ENCODE data around the gene MORN5. TPM values are rescaled to one million over a fixed set of nuclear protein-coding genes. Genes with fewer than 3 reads are reported as not detected.

The MORN5 gene
- total and polyA plus RNA-seq, 2 donors (not counting 1 experiment from before 2014, with no cell fraction given) = 0.33 TPM; not detected in 1

- no peak for TF ChIP-seq EZH2 (IDR thresholded peaks at IDR 0.05; ENCODE audit: low read length, missing control alignments)
- no peak for TF ChIP-seq CTCF (conservative IDR thresholded peaks at IDR 0.05 in 1 of 2, IDR thresholded peaks at IDR 0.05 in 1 of 2; ENCODE audit: low read depth in 1 of 2, low read length in 2 of 2)
- Histone ChIP-seq H3K79me2 (ENCODE audit: control insufficient read depth, insufficient read depth, low read length) (no peaks in the 10 kb centered on the region), H3K9me3 (ENCODE audit: control insufficient read depth, insufficient read depth, low read depth, low read length) (no peaks in the 10 kb centered on the region), H3K36me3 (ENCODE audit: control insufficient read depth, insufficient read depth, low read length) (no peaks in the 10 kb centered on the region), H2AFZ (ENCODE audit: low read length) (no peak overlapping the region), H3K4me3 (replicated peaks in 1 of 4; ENCODE audit: control extremely low read depth in 1 of 4, insufficient read depth in 1 of 4, low read depth in 3 of 4, low read length in 4 of 4) (no peak overlapping the region), H3K9ac (ENCODE audit: insufficient read depth, low read length) (no peak overlapping the region), H3K27me3 (ENCODE audit: control insufficient read depth, insufficient read depth, low read length) (peaks cover 6% of the 10 kb centered on the region), H3K4me1 (ENCODE audit: control insufficient read depth, extremely low read depth, insufficient read depth, low read length) (peaks cover 3% of the 10 kb centered on the region), H3K27ac (ENCODE audit: insufficient read depth, low read length) (no peak overlapping the region), H4K20me1 (ENCODE audit: control insufficient read depth, extremely low read depth, insufficient read depth, low read length) (no peaks in the 10 kb centered on the region), H3K4me2 (ENCODE audit: extremely low read depth, insufficient read depth, low read length) (no peak overlapping the region)
- no peak for DNase-seq (ENCODE audit: low read depth in 2 of 2)
Measured at GRCh38 chr9:122188369-122188768, 28.7 kb downstream of the MORN5 start.

GRCh38 chr9:122190597-122191381 lies 31.1 kb downstream of the MORN5 start:
- H3K9ac ChIP-seq (ENCODE audit: insufficient read depth, low read length) = no peak overlapping the region
- H3K36me3 ChIP-seq (ENCODE audit: control insufficient read depth, insufficient read depth, low read length) = no peaks in the 10 kb centered on the region
- H4K20me1 ChIP-seq (ENCODE audit: control insufficient read depth, extremely low read depth, insufficient read depth, low read length) = no peaks in the 10 kb centered on the region
- no peaks in the 10 kb centered on the region for H3K9me3 ChIP-seq (ENCODE audit: control insufficient read depth, insufficient read depth, low read depth, low read length)
- H2AFZ ChIP-seq (ENCODE audit: low read length) = no peak overlapping the region
- H3K27ac ChIP-seq (ENCODE audit: insufficient read depth, low read length) = no peak overlapping the region
- H3K27me3 ChIP-seq (ENCODE audit: control insufficient read depth, insufficient read depth, low read length) = no peaks in the 10 kb centered on the region
- peaks cover 3% of the 10 kb centered on the region for H3K4me1 ChIP-seq (ENCODE audit: control insufficient read depth, extremely low read depth, insufficient read depth, low read length)
- TF ChIP-seq CTCF (conservative IDR thresholded peaks at IDR 0.05 in 1 of 2, IDR thresholded peaks at IDR 0.05 in 1 of 2; ENCODE audit: low read depth in 1 of 2, low read length in 2 of 2) (no peak), EZH2 (IDR thresholded peaks at IDR 0.05; ENCODE audit: low read length, missing control alignments) (no peak)
- no peak for DNase-seq (ENCODE audit: low read depth in 2 of 2)
- H3K79me2 ChIP-seq (ENCODE audit: control insufficient read depth, insufficient read depth, low read length) = no peaks in the 10 kb centered on the region
- H3K4me2 ChIP-seq (ENCODE audit: extremely low read depth, insufficient read depth, low read length) = no peak overlapping the region
- no peak overlapping the region for H3K4me3 ChIP-seq (replicated peaks in 1 of 4; ENCODE audit: control extremely low read depth in 1 of 4, insufficient read depth in 1 of 4, low read depth in 3 of 4, low read length in 4 of 4)

DNA sequence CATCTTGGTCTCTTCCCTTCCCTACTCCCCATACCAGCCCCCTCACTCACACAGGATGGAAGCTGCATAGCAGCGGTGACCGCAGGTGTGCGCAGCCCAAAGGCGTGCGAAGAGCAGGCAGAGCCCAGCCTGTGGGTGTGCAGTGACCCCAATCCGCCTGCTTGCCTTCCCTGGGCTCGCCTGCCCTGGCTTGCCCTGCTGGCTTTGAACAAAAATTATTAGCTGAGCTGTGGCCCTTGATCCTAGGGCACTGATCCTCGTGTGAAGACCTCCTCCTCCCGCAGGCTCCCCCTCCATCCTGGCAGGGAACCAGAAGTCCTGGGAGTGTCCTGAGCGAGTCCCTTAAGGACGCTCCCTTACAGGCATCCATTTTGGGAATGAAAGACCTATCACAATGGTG lies 31.9 kb downstream of the MORN5 start:
- no peaks in the 10 kb centered on the region for H4K20me1 ChIP-seq (ENCODE audit: control insufficient read depth, extremely low read depth, insufficient read depth, low read length)
- no peak overlapping the region for H3K27ac ChIP-seq (ENCODE audit: insufficient read depth, low read length)
- H3K36me3 ChIP-seq (ENCODE audit: control insufficient read depth, insufficient read depth, low read length) = no peaks in the 10 kb centered on the region
- no peaks in the 10 kb centered on the region for H3K9me3 ChIP-seq (ENCODE audit: control insufficient read depth, insufficient read depth, low read depth, low read length)
- no peak for TF ChIP-seq EZH2 (IDR thresholded peaks at IDR 0.05; ENCODE audit: low read length, missing control alignments)
- no peak for TF ChIP-seq CTCF (conservative IDR thresholded peaks at IDR 0.05 in 1 of 2, IDR thresholded peaks at IDR 0.05 in 1 of 2; ENCODE audit: low read depth in 1 of 2, low read length in 2 of 2)
- no peak overlapping the region for H3K4me3 ChIP-seq (replicated peaks in 1 of 4; ENCODE audit: control extremely low read depth in 1 of 4, insufficient read depth in 1 of 4, low read depth in 3 of 4, low read length in 4 of 4)
- no peaks in the 10 kb centered on the region for H3K27me3 ChIP-seq (ENCODE audit: control insufficient read depth, insufficient read depth, low read length)
- DNase-seq (ENCODE audit: low read depth in 2 of 2) = no peak
- H3K79me2 ChIP-seq (ENCODE audit: control insufficient read depth, insufficient read depth, low read length) = no peaks in the 10 kb centered on the region
- no peak overlapping the region for H3K9ac ChIP-seq (ENCODE audit: insufficient read depth, low read length)
- H3K4me2 ChIP-seq (ENCODE audit: extremely low read depth, insufficient read depth, low read length) = no peak overlapping the region
- peaks cover 3% of the 10 kb centered on the region for H3K4me1 ChIP-seq (ENCODE audit: control insufficient read depth, extremely low read depth, insufficient read depth, low read length)
- no peak overlapping the region for H2AFZ ChIP-seq (ENCODE audit: low read length)

Data from fibroblast of lung (primary cell).